ENCODE measurements around the gene ADAD1. TPM values are rescaled to one million over a fixed set of nuclear protein-coding genes. Genes with fewer than 3 reads are reported as not detected.
A peak's percentile ranks its signal among the peaks of the same experiment; 100 is the strongest.

The ADAD1 gene
- total and polyA plus RNA-seq, 4 experiments from 2014 or later: not detected

GRCh38 chr4:122450847-122451246, 72.0 kb downstream of the ADAD1 start:
- Histone ChIP-seq H3K9me3 (ENCODE audit: control insufficient read depth in 1 of 2, low read length in 2 of 2) (no peaks in the 10 kb centered on the region), H3K27me3 (ENCODE audit: insufficient read depth, low read length) (no peaks in the 10 kb centered on the region), H3K4me3 (ENCODE audit: low read length in 2 of 2) (no peak overlapping the region), H3K36me3 (ENCODE audit: insufficient read depth, low read length) (no peaks in the 10 kb centered on the region), H3K4me1 (ENCODE audit: insufficient read depth, low read length) (peaks cover 29% of the 10 kb centered on the region), H3K27ac (ENCODE audit: low read depth, low read length) (no peak overlapping the region)
- H3K27ac Mint-ChIP-seq: peak overlapping the region in 1 of 7 donors; percentile 85
- H3K4me3 Mint-ChIP-seq: no peak overlapping the region
- intact Hi-C loops (cut with micrococcal nuclease): loop anchor here (2.0 to 10.0 kb wide), 3 partner anchors 140 to 626 kb away; partner anchors contain the start of gene CCNA2
- H3K9me3 Mint-ChIP-seq: no peaks in the 10 kb centered on the region
- DNase-seq: peak in 1 of 5 donors; percentile 11
- ChIA-PET POLR2A (ENCODE audit: partially characterized antibody) (no interaction called here), CTCF (ENCODE audit: partially characterized antibody) (interaction anchor here (1.6 to 2.1 kb wide), 2 partner anchors 127 to 501 kb away, joined by 4 to 10 read pairs; no protein-coding TSS in a partner anchor)
- no peaks in the 10 kb centered on the region for H3K36me3 Mint-ChIP-seq
- no peaks in the 10 kb centered on the region for H3K27me3 Mint-ChIP-seq
- H3K4me1 Mint-ChIP-seq: peaks cover 23 to 32% (median 26%) of the 10 kb centered on the region in 4 donors

DNA sequence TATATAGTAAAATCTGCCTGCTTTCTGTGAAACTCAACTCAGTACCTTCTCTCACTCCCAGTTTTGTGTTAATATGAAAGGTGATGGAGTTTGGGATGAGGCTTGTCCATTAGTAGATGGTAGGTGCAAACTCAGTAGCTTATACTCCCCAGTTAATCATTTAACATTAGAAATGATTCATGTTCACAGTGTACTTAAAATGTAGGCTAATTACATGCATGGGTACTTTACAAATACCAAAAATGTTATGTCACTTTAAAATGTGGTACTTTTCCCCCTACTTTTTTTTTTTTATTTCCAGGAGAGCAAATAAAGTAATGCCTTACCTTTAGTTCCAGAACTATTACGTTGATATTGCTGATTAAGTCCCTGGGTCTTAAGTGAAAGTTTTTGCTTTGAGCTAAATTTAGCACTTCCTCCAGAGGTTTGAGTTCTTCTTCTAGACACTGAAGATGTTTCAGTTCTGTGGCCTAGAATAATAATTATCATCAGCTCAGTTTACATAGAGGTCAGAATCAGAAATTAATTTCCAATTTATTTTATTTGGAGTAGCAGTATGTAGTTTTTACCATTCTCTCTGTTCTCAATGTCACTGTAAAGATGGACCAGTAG, 74.7 kb downstream of the ADAD1 start:
- H3K4me3 Mint-ChIP-seq: peak overlapping the region in 5 of 8 donors; percentile 41 to 65 (median 48)
- no peak for DNase-seq

DNA sequence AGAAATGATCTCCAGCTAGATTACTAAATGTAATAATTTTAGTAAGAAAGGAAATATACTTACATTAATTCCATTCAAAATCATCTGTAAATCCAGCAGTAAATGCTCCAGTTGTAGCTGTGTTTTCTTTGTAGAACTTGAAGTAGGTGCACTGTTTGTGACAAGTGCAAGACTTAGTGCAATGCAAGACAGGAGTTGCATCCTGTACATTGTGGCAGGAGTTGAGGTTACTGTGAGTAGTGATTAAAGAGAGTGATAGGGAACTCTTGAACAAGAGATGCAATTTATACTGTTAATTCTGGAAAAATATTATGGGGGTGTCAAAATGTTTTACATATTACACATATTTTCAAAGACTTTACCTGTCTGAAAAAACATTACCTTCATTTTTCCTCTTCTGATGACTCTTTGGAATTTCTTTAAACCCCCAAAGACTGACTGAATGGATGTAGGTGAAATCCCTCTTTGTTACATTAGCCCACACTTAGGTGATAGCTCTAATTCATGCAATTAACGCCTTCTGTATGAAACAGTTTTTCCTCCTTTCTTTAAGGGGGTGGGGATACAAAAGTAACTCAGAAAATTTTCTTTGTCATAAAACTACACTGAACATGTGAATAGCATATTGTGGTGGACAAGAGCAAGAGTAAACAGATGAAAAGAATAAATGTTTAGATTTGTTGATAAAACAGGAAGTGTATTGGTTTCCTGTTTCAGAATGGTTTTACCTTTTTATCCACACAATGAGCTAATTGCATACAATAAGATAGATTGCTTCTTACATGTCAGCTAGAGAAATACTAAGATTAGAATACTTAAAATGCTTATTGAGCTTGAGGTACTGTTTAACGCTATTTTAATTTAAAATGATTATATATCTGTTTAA, 77.7 kb downstream of the ADAD1 start, which contains the start of gene IL2:
Gene IL2, minus strand, starts transcription at position 495 of the 886 bp plus-strand sequence. Its CDS starts 285 bp downstream, at position 210.
- H3K9me3 Mint-ChIP-seq: peaks cover 0 to under 1% (median 0%) of the 10 kb centered on the region in 8 donors
- H3K4me1 Mint-ChIP-seq: peaks cover 46 to 63% (median 53%) of the 10 kb centered on the region in 4 donors
- H3K4me3 ChIP-seq (ENCODE audit: low read length in 2 of 2): no peak within 1 kb of the TSS
- peak within 1 kb of the TSS; percentile 25 for H3K27ac ChIP-seq (ENCODE audit: low read depth, low read length)
- H3K4me3 Mint-ChIP-seq: peak within 1 kb of the TSS; percentile 37 to 90 (median 79)
- H3K27me3 ChIP-seq (ENCODE audit: insufficient read depth, low read length): no peaks in the 10 kb centered on the region
- H3K36me3 Mint-ChIP-seq: no peaks in the 10 kb centered on the region
- CTCF ChIA-PET (ENCODE audit: partially characterized antibody): interaction anchor here (0.8 to 2.9 kb wide), 6 partner anchors 10 to 145 kb away, joined by 3 to 24 read pairs (median 6); no protein-coding TSS in a partner anchor
- no peaks in the 10 kb centered on the region for H3K9me3 ChIP-seq (ENCODE audit: control insufficient read depth in 1 of 2, low read length in 2 of 2)
- H3K4me1 ChIP-seq (ENCODE audit: insufficient read depth, low read length): peaks cover 63% of the 10 kb centered on the region
- peak within 1 kb of the TSS; percentile 80 to 94 (median 88) for H3K27ac Mint-ChIP-seq
- H3K27me3 Mint-ChIP-seq: no peaks in the 10 kb centered on the region
- intact Hi-C loops (cut with micrococcal nuclease): loop anchor here (1.0 to 10.0 kb wide), 8 partner anchors 22 to 632 kb away; partner anchors contain the start of genes CCNA2, NUDT6 and TRPC3
- no peaks in the 10 kb centered on the region for H3K36me3 ChIP-seq (ENCODE audit: insufficient read depth, low read length)
- peak; percentile 39 to 50 (median 47) for DNase-seq
- POLR2A ChIA-PET (ENCODE audit: partially characterized antibody): interaction anchor here (0.6 to 5.1 kb wide), 9 partner anchors 10 to 1276 kb away, joined by 3 to 39 read pairs (median 3); no protein-coding TSS in a partner anchor

More for the DNA sequence above, 74.7 kb downstream of the ADAD1 start:
- H3K4me1 Mint-ChIP-seq: peaks cover 43 to 57% (median 48%) of the 10 kb centered on the region in 4 donors
- intact Hi-C loops (cut with micrococcal nuclease): loop anchor here (10.0 kb wide), 2 partner anchors 261 to 629 kb away; partner anchors contain the start of gene CCNA2
- H3K9me3 ChIP-seq (ENCODE audit: control insufficient read depth in 1 of 2, low read length in 2 of 2): no peaks in the 10 kb centered on the region
- H3K4me3 ChIP-seq (ENCODE audit: low read length in 2 of 2): no peak overlapping the region
- no peaks in the 10 kb centered on the region for H3K27me3 ChIP-seq (ENCODE audit: insufficient read depth, low read length)
- no peaks in the 10 kb centered on the region for H3K9me3 Mint-ChIP-seq
- ChIA-PET CTCF (ENCODE audit: partially characterized antibody) (interaction anchor here (1.3 kb wide), 2 partner anchors 26 to 124 kb away, joined by 3 to 8 read pairs; no protein-coding TSS in a partner anchor), POLR2A (ENCODE audit: partially characterized antibody) (interaction anchor here (1.3 kb wide), 1 partner anchor 124 kb away, joined by 5 read pairs; no protein-coding TSS in a partner anchor)
- no peaks in the 10 kb centered on the region for H3K27me3 Mint-ChIP-seq
- H3K27ac Mint-ChIP-seq: peak overlapping the region in 5 of 7 donors; percentile 15 to 63 (median 26)
- peaks cover 53% of the 10 kb centered on the region for H3K4me1 ChIP-seq (ENCODE audit: insufficient read depth, low read length)
- H3K36me3 ChIP-seq (ENCODE audit: insufficient read depth, low read length): no peaks in the 10 kb centered on the region
- H3K27ac ChIP-seq (ENCODE audit: low read depth, low read length): no peak overlapping the region
- H3K36me3 Mint-ChIP-seq: no peaks in the 10 kb centered on the region

- Mint-ChIP-seq H3K27ac (peak overlapping the region; percentile 81 to 95 (median 93)), H3K4me3 (peak overlapping the region; percentile 84 to 90 (median 88)), H3K4me1 (peaks cover 40 to 52% (median 46%) of the 10 kb centered on the region in 4 donors), H3K27me3 (no peaks in the 10 kb centered on the region), H3K36me3 (peaks cover 0 to 3% of the 10 kb centered on the region in 2 donors), H3K9me3 (peaks cover 0 to 7% (median 1%) of the 10 kb centered on the region in 8 donors)
- CTCF ChIA-PET (ENCODE audit: partially characterized antibody): interaction anchor here (0.8 to 2.9 kb wide), 7 partner anchors 9 to 120 kb away, joined by 4 to 13 read pairs (median 4); no protein-coding TSS in a partner anchor
- peak; percentile 45 to 70 (median 53) for DNase-seq
- Histone ChIP-seq H3K4me3 (ENCODE audit: low read length in 2 of 2) (peak overlapping the region; percentile 26 to 75), H3K4me1 (ENCODE audit: insufficient read depth, low read length) (peaks cover 55% of the 10 kb centered on the region), H3K27me3 (ENCODE audit: insufficient read depth, low read length) (no peaks in the 10 kb centered on the region), H3K27ac (ENCODE audit: low read depth, low read length) (peak overlapping the region; percentile 42), H3K36me3 (ENCODE audit: insufficient read depth, low read length) (no peaks in the 10 kb centered on the region), H3K9me3 (ENCODE audit: control insufficient read depth in 1 of 2, low read length in 2 of 2) (no peaks in the 10 kb centered on the region)
- intact Hi-C loops (cut with micrococcal nuclease): loop anchor here (5.0 to 10.0 kb wide), 5 partner anchors 96 to 634 kb away; partner anchors contain the start of genes CCNA2, NUDT6 and TRPC3
- POLR2A ChIA-PET (ENCODE audit: partially characterized antibody): interaction anchor here (0.7 to 5.1 kb wide), 4 partner anchors 14 to 274 kb away, joined by 4 to 39 read pairs (median 6); partner anchors contain the start of gene BBS12
These were observed 79.8 kb downstream of the ADAD1 start for GRCh38 chr4:122458625-122459024.

DNA sequence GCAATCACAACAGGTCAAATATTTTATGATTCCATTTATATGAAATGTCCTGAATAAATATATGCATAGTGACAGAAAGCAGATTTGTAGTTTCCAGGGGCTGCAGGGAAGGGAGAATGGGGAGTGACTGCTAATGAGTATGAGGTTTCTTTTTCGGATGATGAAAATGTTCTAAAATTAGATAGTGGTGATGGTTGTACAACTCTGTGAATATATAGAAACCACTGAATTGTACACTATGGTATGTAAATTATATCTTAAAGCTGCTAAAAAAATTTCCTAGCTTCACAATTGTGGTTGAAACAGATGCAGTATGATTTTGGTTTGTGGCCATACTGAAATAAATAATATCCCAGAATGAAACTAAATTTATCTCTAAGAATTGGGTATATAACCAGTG, 90.6 kb downstream of the ADAD1 start:
- CTCF ChIA-PET (ENCODE audit: partially characterized antibody): no interaction called here
- H3K9me3 ChIP-seq (ENCODE audit: control insufficient read depth in 1 of 2, low read length in 2 of 2): no peaks in the 10 kb centered on the region
- peaks cover 0 to 15% (median 7%) of the 10 kb centered on the region in 8 donors for H3K9me3 Mint-ChIP-seq

DNA sequence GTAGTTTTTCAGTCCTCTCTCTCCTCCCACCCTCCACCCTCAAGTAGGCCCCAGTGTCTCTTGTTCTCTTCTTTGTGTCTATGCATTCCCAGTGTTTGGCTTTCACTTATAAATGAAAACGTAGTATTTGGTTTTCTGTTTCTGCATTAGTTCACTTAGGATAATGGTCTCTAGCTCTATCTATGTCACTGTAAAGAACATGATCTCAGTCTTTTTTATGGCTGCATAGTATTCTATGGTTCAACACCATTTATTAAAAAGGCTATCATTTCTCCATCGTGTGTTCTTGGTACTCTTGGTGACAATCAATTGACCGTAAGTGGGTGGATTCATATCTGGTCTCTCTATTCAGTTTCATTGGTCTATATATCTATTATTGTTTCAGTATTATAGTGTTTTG, 96.4 kb downstream of the ADAD1 start:
- Mint-ChIP-seq H3K4me1 (peaks cover 0 to 8% (median 5%) of the 10 kb centered on the region in 4 donors), H3K4me3 (no peak overlapping the region), H3K9me3 (peaks cover 0 to 6% (median 0%) of the 10 kb centered on the region in 8 donors), H3K36me3 (peaks cover 0 to 1% of the 10 kb centered on the region in 2 donors), H3K27ac (no peak overlapping the region), H3K27me3 (no peaks in the 10 kb centered on the region)
- Histone ChIP-seq H3K27ac (ENCODE audit: low read depth, low read length) (no peak overlapping the region), H3K36me3 (ENCODE audit: insufficient read depth, low read length) (no peaks in the 10 kb centered on the region), H3K27me3 (ENCODE audit: insufficient read depth, low read length) (no peaks in the 10 kb centered on the region), H3K4me1 (ENCODE audit: insufficient read depth, low read length) (no peaks in the 10 kb centered on the region), H3K4me3 (ENCODE audit: low read length in 2 of 2) (no peak overlapping the region), H3K9me3 (ENCODE audit: control insufficient read depth in 1 of 2, low read length in 2 of 2) (no peaks in the 10 kb centered on the region)
- CTCF ChIA-PET (ENCODE audit: partially characterized antibody): no interaction called here
- POLR2A ChIA-PET (ENCODE audit: partially characterized antibody): no interaction called here
- intact Hi-C loops (cut with micrococcal nuclease): no loop called here
- DNase-seq: no peak

More for the DNA sequence above, 90.6 kb downstream of the ADAD1 start:
- Histone ChIP-seq H3K4me1 (ENCODE audit: insufficient read depth, low read length) (no peaks in the 10 kb centered on the region), H3K36me3 (ENCODE audit: insufficient read depth, low read length) (no peaks in the 10 kb centered on the region), H3K27me3 (ENCODE audit: insufficient read depth, low read length) (no peaks in the 10 kb centered on the region), H3K27ac (ENCODE audit: low read depth, low read length) (no peak overlapping the region), H3K4me3 (ENCODE audit: low read length in 2 of 2) (no peak overlapping the region)
- no peak overlapping the region for H3K4me3 Mint-ChIP-seq
- no peak for DNase-seq
- POLR2A ChIA-PET (ENCODE audit: partially characterized antibody): no interaction called here
- intact Hi-C loops (cut with micrococcal nuclease): no loop called here
- H3K36me3 Mint-ChIP-seq: peaks cover 1 to 5% of the 10 kb centered on the region in 2 donors
- no peak overlapping the region for H3K27ac Mint-ChIP-seq
- no peaks in the 10 kb centered on the region for H3K27me3 Mint-ChIP-seq
- H3K4me1 Mint-ChIP-seq: peaks cover 9 to 22% (median 13%) of the 10 kb centered on the region in 4 donors
